Progenitor cell of endocrine pancreas (in vitro differentiated cells): ENCODE results near the gene PDGFA. TPM values are rescaled to one million over a fixed set of nuclear protein-coding genes. Genes with fewer than 3 reads are reported as not detected.

Source experiments
- DNase-seq: peaks from one replicate; pipeline ENCODE4 v3.0.0; 2021; ENCODE audit warnings: low spot score; ENCODE audit not compliant: unreplicated experiment
- H3K27ac Mint-ChIP-seq: 2 replicates; pipeline ENCODE4 v1.8.0; 2021; ENCODE audit warnings: mild to moderate bottlenecking, moderate library complexity, mixed read lengths
- H3K27me3 Mint-ChIP-seq: 2 replicates; pipeline ENCODE4 v1.8.0; 2021; ENCODE audit warnings: mixed read lengths
- H3K36me3 Mint-ChIP-seq: 2 replicates; pipeline ENCODE4 v1.8.0; 2022; ENCODE audit warnings: mixed read lengths; ENCODE audit not compliant: insufficient read depth
- H3K4me1 Mint-ChIP-seq: 2 replicates; pipeline ENCODE4 v1.8.0; 2021; ENCODE audit warnings: low read depth, mixed read lengths
- H3K4me3 Mint-ChIP-seq: 2 replicates; pipeline ENCODE4 v1.8.0; 2021; ENCODE audit warnings: low read depth, mild to moderate bottlenecking, moderate library complexity, mixed read lengths
- H3K9me3 Mint-ChIP-seq: 2 replicates; pipeline ENCODE4 v1.8.0; 2021; ENCODE audit warnings: low read depth, mixed read lengths
- CTCF ChIP-seq: fragments of 200-600 bp; sonication (generic); IDR thresholded peaks from one replicate; pipeline ENCODE4 v1.5.0; 2021; ENCODE audit warnings: antibody characterized with exemption, mild to moderate bottlenecking; ENCODE audit not compliant: unreplicated experiment
- total RNA-seq: library from RNA; stranded (reverse); gene quantifications from 2 replicates; pipeline ENCODE4 v1.2.1, GENCODE V29; 2021

The PDGFA gene
- total RNA-seq, 1 donor from 2014 or later: 86.2 TPM

DNA sequence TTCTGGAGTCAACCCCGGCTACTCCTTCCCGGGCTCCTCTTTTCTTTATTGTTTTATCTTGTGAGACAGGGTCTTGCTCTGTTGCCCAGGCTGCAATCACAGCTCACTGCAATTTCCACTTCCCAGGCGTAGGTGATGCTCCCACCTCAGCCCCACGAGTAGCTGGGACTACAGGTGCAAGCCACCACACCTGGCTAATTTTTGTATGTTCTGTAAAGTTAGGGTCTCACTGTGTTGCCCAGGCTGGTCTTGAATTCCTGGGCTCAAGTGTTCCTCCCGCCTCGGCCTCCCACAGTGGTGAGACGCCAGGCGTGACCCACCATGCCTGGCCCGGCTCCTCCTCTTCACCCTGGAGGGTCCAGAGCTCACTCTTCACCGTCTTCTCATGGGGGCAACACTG, 15.3 kb upstream of the PDGFA start:
- no peak for TF ChIP-seq CTCF

DNA sequence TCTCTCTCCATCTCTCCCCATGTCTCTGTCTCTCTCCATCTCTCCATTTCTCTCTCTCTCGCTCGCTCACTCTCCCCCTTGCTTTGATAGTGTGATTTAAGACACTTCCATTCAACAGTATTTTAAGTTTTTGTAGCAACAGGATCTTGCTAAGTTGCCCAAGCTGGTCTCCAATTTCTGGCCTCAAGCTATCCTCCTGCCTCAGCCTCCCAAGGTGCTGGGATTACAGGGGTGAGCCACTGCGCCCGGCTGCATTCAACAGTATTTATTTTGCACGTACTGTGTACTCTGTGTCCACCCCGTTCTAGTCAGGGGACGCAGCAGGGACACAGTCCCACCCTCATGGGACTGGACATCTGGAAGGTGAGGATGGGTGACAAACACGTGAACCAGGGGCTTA, 14.4 kb upstream of the PDGFA start:
- Mint-ChIP-seq H3K27me3 (peaks cover 10% of the 10 kb centered on the region), H3K36me3 (no peaks in the 10 kb centered on the region), H3K4me1 (peaks cover 3% of the 10 kb centered on the region), H3K4me3 (no peak overlapping the region), H3K27ac (no peak overlapping the region), H3K9me3 (no peaks in the 10 kb centered on the region)
- no peak for DNase-seq
- no peak for TF ChIP-seq CTCF

More for the DNA sequence above, 15.3 kb upstream of the PDGFA start:
- Mint-ChIP-seq H3K27ac (no peak overlapping the region), H3K4me3 (no peak overlapping the region), H3K4me1 (peaks cover 4% of the 10 kb centered on the region), H3K36me3 (no peaks in the 10 kb centered on the region), H3K9me3 (no peaks in the 10 kb centered on the region), H3K27me3 (peaks cover 10% of the 10 kb centered on the region)
- no peak for DNase-seq

DNA sequence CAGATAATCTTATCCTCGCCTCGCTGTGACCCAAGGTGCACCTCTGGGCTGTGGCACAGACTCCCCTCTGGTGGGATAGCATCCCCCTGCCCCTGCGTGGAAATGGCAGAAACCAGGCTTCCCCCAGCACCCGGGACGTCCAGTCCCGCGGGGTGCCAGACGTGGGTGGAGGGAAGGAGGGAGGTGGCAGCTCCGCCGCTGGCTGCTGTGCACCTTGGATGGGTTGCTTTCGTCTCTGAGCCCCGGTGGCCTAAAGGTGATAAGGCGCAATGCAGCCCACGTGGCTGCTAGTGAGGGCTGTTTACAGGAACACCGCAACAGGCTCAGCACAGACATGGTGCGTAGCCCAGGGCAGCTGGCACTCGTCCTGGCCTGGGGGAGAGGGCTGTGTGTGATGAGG, 13.6 kb upstream of the PDGFA start:
- H3K4me3 Mint-ChIP-seq: no peak overlapping the region
- H3K9me3 Mint-ChIP-seq: no peaks in the 10 kb centered on the region
- H3K27me3 Mint-ChIP-seq: peaks cover 10% of the 10 kb centered on the region
- H3K36me3 Mint-ChIP-seq: no peaks in the 10 kb centered on the region
- no peak for DNase-seq
- no peak for TF ChIP-seq CTCF
- no peak overlapping the region for H3K27ac Mint-ChIP-seq
- peaks cover 3% of the 10 kb centered on the region for H3K4me1 Mint-ChIP-seq

- TF ChIP-seq CTCF: no peak
- DNase-seq: no peak
- Mint-ChIP-seq H3K36me3 (no peaks in the 10 kb centered on the region), H3K27ac (no peak overlapping the region), H3K4me1 (peaks cover 2% of the 10 kb centered on the region), H3K9me3 (no peaks in the 10 kb centered on the region), H3K4me3 (no peak overlapping the region), H3K27me3 (peaks cover 10% of the 10 kb centered on the region)
These were observed 12.9 kb upstream of the PDGFA start for GRCh38 chr7:532379-533143.

GRCh38 chr7:531777-532176, 12.1 kb upstream of the PDGFA start:
- no peak for DNase-seq
- no peak for TF ChIP-seq CTCF
- Mint-ChIP-seq H3K4me1 (peaks cover 2% of the 10 kb centered on the region), H3K27ac (no peak overlapping the region), H3K9me3 (no peaks in the 10 kb centered on the region), H3K27me3 (peaks cover 10% of the 10 kb centered on the region), H3K36me3 (no peaks in the 10 kb centered on the region), H3K4me3 (no peak overlapping the region)
